HEK293 (cell line): ENCODE data around the gene TRIM34.

Experiments
- CTCF ChIP-seq: fragments of 450-650 bp; formaldehyde crosslinking; IDR thresholded peaks from 2 replicates; pipeline ENCODE4 v1.5.1; 2016; ENCODE audit warnings: missing biosample characterization, missing genetic modification characterization
- REST ChIP-seq: fragments of 450-650 bp; formaldehyde crosslinking; IDR thresholded peaks from 2 replicates; pipeline ENCODE4 v1.5.1; 2016; ENCODE audit warnings: missing biosample characterization, missing genetic modification characterization
- ZNF202 ChIP-seq: fragments of 450-650 bp; formaldehyde crosslinking; IDR thresholded peaks from 2 replicates; pipeline ENCODE4 v1.5.1; 2016; ENCODE audit warnings: missing biosample characterization, missing genetic modification characterization, borderline replicate concordance
- ZNF239 ChIP-seq: fragments of 450-650 bp; formaldehyde crosslinking; IDR thresholded peaks from 2 replicates; pipeline ENCODE4 v1.5.1; 2016; ENCODE audit warnings: missing biosample characterization, missing genetic modification characterization
- ZNF701 ChIP-seq: fragments of 450-650 bp; formaldehyde crosslinking; IDR thresholded peaks from 2 replicates; pipeline ENCODE4 v1.5.1; 2016; ENCODE audit warnings: missing biosample characterization, missing genetic modification characterization
- ZNF776 ChIP-seq: fragments of 450-650 bp; formaldehyde crosslinking; IDR thresholded peaks from 2 replicates; pipeline ENCODE4 v1.5.0; 2017; ENCODE audit warnings: missing biosample characterization, missing genetic modification characterization, borderline replicate concordance
- ZNF785 ChIP-seq: fragments of 450-650 bp; formaldehyde crosslinking; IDR thresholded peaks from 2 replicates; pipeline ENCODE4 v1.5.1; 2016; ENCODE audit warnings: missing biosample characterization, missing genetic modification characterization

GRCh38 chr11:5605849-5606248 lies 19.0 kb upstream of the TRIM34 start:
- TF ChIP-seq ZNF701 (tag by site-specific recombination): no peak
- TF ChIP-seq CTCF (tag by site-specific recombination): no peak
- no peak for TF ChIP-seq ZNF239 (tag by site-specific recombination)
- TF ChIP-seq ZNF776 (tag by site-specific recombination): no peak
- no peak for TF ChIP-seq ZNF785 (tag by site-specific recombination)
- no peak for TF ChIP-seq REST (tag by site-specific recombination)
- TF ChIP-seq ZNF202: no peak
